Measurements from ENCODE around the gene DEUP1.
"Not testable (repeated sequence)": the region's sequence is repeated elsewhere in the genome, so short reads cannot be mapped to it uniquely, and the experiment has no call there.

The DEUP1 gene

GRCh38 chr11:93396316-93396715, 65.8 kb downstream of the DEUP1 start:
- TF ChIP-seq, protein P1, sequence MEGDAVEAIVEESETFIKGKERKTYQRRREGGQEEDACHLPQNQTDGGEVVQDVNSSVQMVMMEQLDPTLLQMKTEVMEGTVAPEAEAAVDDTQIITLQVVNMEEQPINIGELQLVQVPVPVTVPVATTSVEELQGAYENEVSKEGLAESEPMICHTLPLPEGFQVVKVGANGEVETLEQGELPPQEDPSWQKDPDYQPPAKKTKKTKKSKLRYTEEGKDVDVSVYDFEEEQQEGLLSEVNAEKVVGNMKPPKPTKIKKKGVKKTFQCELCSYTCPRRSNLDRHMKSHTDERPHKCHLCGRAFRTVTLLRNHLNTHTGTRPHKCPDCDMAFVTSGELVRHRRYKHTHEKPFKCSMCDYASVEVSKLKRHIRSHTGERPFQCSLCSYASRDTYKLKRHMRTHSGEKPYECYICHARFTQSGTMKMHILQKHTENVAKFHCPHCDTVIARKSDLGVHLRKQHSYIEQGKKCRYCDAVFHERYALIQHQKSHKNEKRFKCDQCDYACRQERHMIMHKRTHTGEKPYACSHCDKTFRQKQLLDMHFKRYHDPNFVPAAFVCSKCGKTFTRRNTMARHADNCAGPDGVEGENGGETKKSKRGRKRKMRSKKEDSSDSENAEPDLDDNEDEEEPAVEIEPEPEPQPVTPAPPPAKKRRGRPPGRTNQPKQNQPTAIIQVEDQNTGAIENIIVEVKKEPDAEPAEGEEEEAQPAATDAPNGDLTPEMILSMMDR (conservative IDR thresholded peaks at IDR 0.05): no peak
- H3K27ac ChIP-seq: no peak overlapping the region

GRCh38 chr11:93403930-93404329, 73.4 kb downstream of the DEUP1 start:
- TF ChIP-seq, protein P1 (conservative IDR thresholded peaks at IDR 0.05): no peak
- H3K27ac ChIP-seq: no peak overlapping the region

DNA sequence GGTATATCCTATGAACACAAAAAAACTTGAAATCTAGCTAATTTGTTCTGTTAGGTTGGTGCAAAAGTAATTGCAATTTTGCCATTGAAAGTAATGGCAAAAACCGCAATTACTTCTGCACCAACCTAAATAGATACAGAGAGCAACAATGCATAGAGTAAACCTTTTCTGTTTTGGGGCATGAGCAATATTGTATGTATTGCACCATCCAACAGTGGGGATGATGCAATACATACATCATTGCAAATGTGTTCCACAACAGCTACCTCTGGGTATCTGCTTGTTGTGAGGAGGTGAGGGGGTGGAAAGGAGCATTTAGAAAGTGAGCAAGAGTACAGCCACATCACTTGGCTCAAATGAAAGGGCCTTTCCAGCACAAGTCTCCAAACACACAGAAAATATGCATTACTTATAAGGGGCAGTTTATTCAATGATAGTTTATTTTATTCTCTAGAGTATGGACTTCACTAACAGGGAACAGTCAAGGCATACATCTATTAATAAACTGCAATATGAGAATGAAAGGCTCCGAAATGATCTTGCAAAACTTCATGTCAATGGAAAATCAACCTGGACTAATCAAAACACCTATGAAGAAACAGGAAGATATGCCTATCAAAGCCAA, 77.3 kb downstream of the DEUP1 start:
- TF ChIP-seq, protein P1 (conservative IDR thresholded peaks at IDR 0.05): no peak
- no peak overlapping the region for H3K27ac ChIP-seq

GRCh38 chr11:93410441-93410840, 79.9 kb downstream of the DEUP1 start:
- H3K27ac ChIP-seq: no peak overlapping the region
- TF ChIP-seq, protein P1 (conservative IDR thresholded peaks at IDR 0.05): no peak

- H3K27ac ChIP-seq: no peak overlapping the region
- TF ChIP-seq, protein P1 (conservative IDR thresholded peaks at IDR 0.05): no peak
Measured at GRCh38 chr11:93411705-93412104, 81.2 kb downstream of the DEUP1 start.

DNA sequence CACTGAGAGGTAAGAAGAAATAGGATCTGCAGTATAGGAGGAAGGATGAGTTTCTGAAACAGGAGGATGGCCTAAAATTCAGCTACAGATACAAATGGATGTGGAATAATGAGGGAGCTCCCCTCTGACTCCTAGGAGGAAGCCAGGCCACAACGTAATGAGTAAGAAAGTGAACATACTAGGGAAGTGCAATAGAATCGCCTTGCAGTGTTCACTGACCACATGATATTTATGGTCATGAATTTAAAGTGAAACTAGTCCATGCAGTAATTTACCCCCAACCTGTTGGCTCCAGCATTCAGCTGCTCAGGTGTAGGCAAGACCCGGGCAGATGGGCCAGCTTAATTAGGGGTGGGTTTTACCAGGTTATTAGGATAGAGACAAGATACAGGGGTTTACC, 101.7 kb downstream of the DEUP1 start:
- TF ChIP-seq, protein P1 (conservative IDR thresholded peaks at IDR 0.05): no peak
- H3K27ac ChIP-seq: no peak overlapping the region

- not testable (repeated sequence) for H3K27ac ChIP-seq
Measured at GRCh38 chr11:93443232-93443631, 112.7 kb downstream of the DEUP1 start.

- TF ChIP-seq, protein P1 (conservative IDR thresholded peaks at IDR 0.05): no peak
- no peak overlapping the region for H3K27ac ChIP-seq
Measured at GRCh38 chr11:93444617-93445073, 114.1 kb downstream of the DEUP1 start.
